HCT116 (cell line): ENCODE results near the gene MACROH2A1. TPM values are rescaled to one million over a fixed set of nuclear protein-coding genes. Genes with fewer than 3 reads are reported as not detected.

Experiments
- ATAC-seq: fragments of 200-7000 bp; cut with Tn5 transposase; 2 replicates; pipeline ENCODE4 v1.9.1; 2020; ENCODE audit warnings: mild to moderate bottlenecking, moderate library complexity
- BruUV-seq: library from RNA; stranded (reverse); fragments of 400-500 nt; replicated peaks from 2 replicates; lab custom pipeline; 2021; lab: Mats Ljungman, UMichigan
- CTCF ChIA-PET: fragments of 300-600 bp; sonication (Branson Sonifier 250); formaldehyde crosslinking; loops from one replicate; lab custom pipeline; 2021; ENCODE audit warnings: antibody characterized with exemption; lab: Charles Lee
- POLR2A ChIA-PET: fragments of 300-600, 350-600 bp; sonication (Branson Sonifier 250); formaldehyde crosslinking; loops from one replicate; lab custom pipeline; 2021; ENCODE audit warnings: antibody characterized with exemption; lab: Charles Lee
- RAD21 ChIA-PET, 2 experiments: fragments of 300-600 bp; sonication (Branson Sonifier 250); formaldehyde crosslinking; loops; one replicate each; lab custom pipeline; 2023; ENCODE audit warnings: low total read pairs in 2 of 2; ENCODE audit not compliant: uncharacterized antibody in 2 of 2, unreplicated experiment in 2 of 2, low non-redundant PET in 1 of 2; lab: Charles Lee
- DNase-seq: peaks from one replicate; pipeline ENCODE4 v3.0.0-alpha.2; 2010; ENCODE audit warnings: low read depth, low spot score
- H2AFZ ChIP-seq: fragments of 200-600 bp; shearing (Covaris generic), sonication (generic); 2 replicates; pipeline ENCODE4 v1.6.1; 2017; ENCODE audit warnings: low read depth, mixed run types, mixed read lengths, antibody characterized with exemption, low read length; ENCODE audit not compliant: poor library complexity, severe bottlenecking
- H3K27ac ChIP-seq: 2 replicates; pipeline ENCODE4 v1.5.1; 2012; ENCODE audit warnings: low read depth, low read length
- H3K27me3 ChIP-seq: fragments of 200-600 bp; sonication (generic); 2 replicates; pipeline ENCODE4 v1.6.1; 2016; ENCODE audit warnings: mixed run types, low read length, mixed read lengths; ENCODE audit not compliant: insufficient read depth
- H3K36me3 ChIP-seq, 2 experiments: fragments of 200-500 bp in 1 of 2; fragments of 200-600 bp in 1 of 2; sonication (Bioruptor generic) in 1 of 2; sonication (generic) in 1 of 2; 2 replicates each; pipeline versions ENCODE4 v1.5.1 to v1.6.1; 2014 to 2016; ENCODE audit warnings: low read length in 2 of 2, inconsistent platforms in 1 of 2, mixed read lengths in 1 of 2, mixed run types in 1 of 2; ENCODE audit not compliant: insufficient read depth in 2 of 2, control insufficient read depth in 1 of 2
- H3K4me1 ChIP-seq, 2 experiments: fragments of 200-600 bp in 1 of 2; sonication (generic) in 1 of 2; 2 replicates each; pipeline versions ENCODE4 v1.5.1 to v1.6.1; 2012 to 2017; ENCODE audit warnings: low read length in 2 of 2, inconsistent platforms in 1 of 2, mild to moderate bottlenecking in 1 of 2, mixed read lengths in 1 of 2, mixed run types in 1 of 2, moderate library complexity in 1 of 2; ENCODE audit not compliant: insufficient read depth in 2 of 2, control insufficient read depth in 1 of 2
- H3K4me2 ChIP-seq: fragments of 200-600 bp; sonication (generic); 2 replicates; pipeline ENCODE4 v1.6.1; 2017; ENCODE audit warnings: mixed run types, low read length, mixed read lengths
- H3K4me3 ChIP-seq, 2 experiments: fragments of 200-600 bp in 1 of 2; sonication (generic) in 1 of 2; replicated peaks in 1 of 2; 2 replicates each; pipeline ENCODE4 v1.5.1; 2011 to 2016; ENCODE audit warnings: low read length in 2 of 2, control low read depth in 1 of 2, low read depth in 1 of 2, mild to moderate bottlenecking in 1 of 2, mixed read lengths in 1 of 2, mixed run types in 1 of 2
- H3K79me2 ChIP-seq: fragments of 200-600 bp; sonication (generic); 2 replicates; pipeline ENCODE4 v1.6.1; 2017; ENCODE audit warnings: mild to moderate bottlenecking, mixed run types, low read length, moderate library complexity, mixed read lengths; ENCODE audit not compliant: insufficient read depth
- H3K9ac ChIP-seq: fragments of 200-600 bp; sonication (generic); 2 replicates; pipeline ENCODE4 v1.6.1; 2016; ENCODE audit warnings: low read length, mixed read lengths
- H3K9me2 ChIP-seq: fragments of 200-600 bp; sonication (generic), shearing (Covaris generic); 2 replicates; pipeline ENCODE4 v1.6.1; 2017; ENCODE audit warnings: mixed run types, mild to moderate bottlenecking, moderate library complexity; ENCODE audit not compliant: insufficient read depth
- H3K9me3 ChIP-seq, 2 experiments: fragments of 200-500 bp in 1 of 2; fragments of 200-600 bp in 1 of 2; sonication (Bioruptor generic) in 1 of 2; sonication (generic) in 1 of 2; 2 replicates each; pipeline ENCODE4 v1.6.1; 2014 to 2017; ENCODE audit warnings: low read length in 2 of 2, mixed read lengths in 2 of 2, inconsistent platforms in 1 of 2, low read depth in 1 of 2, mild to moderate bottlenecking in 1 of 2, mixed run types in 1 of 2, moderate library complexity in 1 of 2; ENCODE audit not compliant: control insufficient read depth in 1 of 2, insufficient read depth in 1 of 2
- H4K20me1 ChIP-seq: fragments of 200-600 bp; sonication (generic), shearing (Covaris generic); 2 replicates; pipeline ENCODE4 v1.6.1; 2017; ENCODE audit warnings: mixed run types, mild to moderate bottlenecking, moderate library complexity; ENCODE audit not compliant: insufficient read depth
- ATF3 ChIP-seq: IDR thresholded peaks from 2 replicates; pipeline ENCODE4 v1.6.1; 2012
- CEBPB ChIP-seq: IDR thresholded peaks from 2 replicates; pipeline ENCODE4 v1.6.1; 2012; ENCODE audit warnings: low read depth
- CTCF ChIP-seq, 3 experiments: fragments of 200-600 bp in 1 of 3; sonication (generic) in 1 of 3; IDR thresholded peaks in 2 of 3; conservative IDR thresholded peaks in 1 of 3; 2 replicates each; pipeline ENCODE4 v1.5.1; 2012 to 2017; ENCODE audit warnings: low read depth in 2 of 3, low read length in 2 of 3, antibody characterized with exemption in 1 of 3, borderline replicate concordance in 1 of 3, control low read depth in 1 of 3, mild to moderate bottlenecking in 1 of 3, mixed read lengths in 1 of 3, mixed run types in 1 of 3, moderate library complexity in 1 of 3; ENCODE audit not compliant: insufficient read depth in 1 of 3
- EZH2 ChIP-seq: fragments of 200-600 bp; sonication (generic); IDR thresholded peaks from 2 replicates; pipeline ENCODE4 v1.6.1; 2017; ENCODE audit warnings: antibody characterized with exemption, mixed run types
- JUND ChIP-seq: IDR thresholded peaks from 2 replicates; pipeline ENCODE4 v1.6.1; 2012
- RAD21 ChIP-seq: IDR thresholded peaks from 2 replicates; pipeline ENCODE4 v1.6.1; 2012; ENCODE audit warnings: low read depth, mild to moderate bottlenecking
- REST ChIP-seq: IDR thresholded peaks from 2 replicates; pipeline ENCODE4 v1.6.1; 2012; ENCODE audit warnings: low read depth
- SP1 ChIP-seq: IDR thresholded peaks from 2 replicates; pipeline ENCODE4 v1.6.1; 2012; ENCODE audit warnings: low read depth
- SRF ChIP-seq: IDR thresholded peaks from 2 replicates; pipeline ENCODE4 v1.6.1; 2012; ENCODE audit warnings: low read depth
- TCF7L2 ChIP-seq: IDR thresholded peaks from 2 replicates; pipeline ENCODE4 v1.7.0; 2011; ENCODE audit warnings: borderline replicate concordance, inconsistent platforms; ENCODE audit not compliant: insufficient read depth, insufficient read length; ENCODE audit errors: extremely low read depth
- ZFX ChIP-seq: fragments of 450-650 bp; IDR thresholded peaks from 2 replicates; pipeline ENCODE4 v1.6.1; 2017
- intact Hi-C: fragments of 100-400 bp; cut with micrococcal nuclease; formaldehyde crosslinking; loops from 2 replicates; pipeline ENCODE4 v1.10.0; 2022
- total RNA-seq: library from RNA; stranded (reverse); gene quantifications from one replicate; pipeline ENCODE4 v1.2.1, GENCODE V29; 2021; ENCODE audit not compliant: unreplicated experiment

The MACROH2A1 gene
- total RNA-seq, 1 experiment from 2014 or later: 218 TPM

GRCh38 chr5:135318924-135319323 lies 80.1 kb downstream of the MACROH2A1 start:
- H3K4me3 ChIP-seq: no peak overlapping the region
- no peak overlapping the region for H3K4me2 ChIP-seq
- no peaks in the 10 kb centered on the region for H3K9me2 ChIP-seq
- DNase-seq: no peak
- ChIA-PET RAD21 (no interaction called here), POLR2A (no interaction called here), CTCF (no interaction called here)
- no peaks in the 10 kb centered on the region for H3K27me3 ChIP-seq
- H3K27ac ChIP-seq: no peak overlapping the region
- BruUV-seq: no TSS peak
- no peaks in the 10 kb centered on the region for H4K20me1 ChIP-seq
- ATAC-seq: no peak
- H3K9ac ChIP-seq: no peak overlapping the region
- TF ChIP-seq REST (no peak), CTCF (IDR thresholded peaks at IDR 0.05 in 2 of 3, conservative IDR thresholded peaks at IDR 0.05 in 1 of 3; ENCODE audit: borderline replicate concordance in 1 of 3, insufficient read depth in 1 of 3, low read depth in 2 of 3, low read length in 2 of 3) (no peak), ZFX (no peak), RAD21 (no peak), SRF (no peak), ATF3 (no peak), TCF7L2 (no peak), EZH2 (no peak), SP1 (no peak), JUND (no peak), CEBPB (no peak)
- H2AFZ ChIP-seq: no peak overlapping the region
- intact Hi-C loops: no loop called here
- no peaks in the 10 kb centered on the region for H3K9me3 ChIP-seq
- no peaks in the 10 kb centered on the region for H3K79me2 ChIP-seq
- no peaks in the 10 kb centered on the region for H3K36me3 ChIP-seq
- H3K4me1 ChIP-seq: no peaks in the 10 kb centered on the region
